ENCODE results near the gene TXNRD2. TPM values are rescaled to one million over a fixed set of nuclear protein-coding genes. Genes with fewer than 3 reads are reported as not detected.

TXNRD2 gene
- total and polyA plus RNA-seq, 2 of the 4 experiments (the other 2 are of a cell fraction), result 15.6 to 25.7 TPM

DNA sequence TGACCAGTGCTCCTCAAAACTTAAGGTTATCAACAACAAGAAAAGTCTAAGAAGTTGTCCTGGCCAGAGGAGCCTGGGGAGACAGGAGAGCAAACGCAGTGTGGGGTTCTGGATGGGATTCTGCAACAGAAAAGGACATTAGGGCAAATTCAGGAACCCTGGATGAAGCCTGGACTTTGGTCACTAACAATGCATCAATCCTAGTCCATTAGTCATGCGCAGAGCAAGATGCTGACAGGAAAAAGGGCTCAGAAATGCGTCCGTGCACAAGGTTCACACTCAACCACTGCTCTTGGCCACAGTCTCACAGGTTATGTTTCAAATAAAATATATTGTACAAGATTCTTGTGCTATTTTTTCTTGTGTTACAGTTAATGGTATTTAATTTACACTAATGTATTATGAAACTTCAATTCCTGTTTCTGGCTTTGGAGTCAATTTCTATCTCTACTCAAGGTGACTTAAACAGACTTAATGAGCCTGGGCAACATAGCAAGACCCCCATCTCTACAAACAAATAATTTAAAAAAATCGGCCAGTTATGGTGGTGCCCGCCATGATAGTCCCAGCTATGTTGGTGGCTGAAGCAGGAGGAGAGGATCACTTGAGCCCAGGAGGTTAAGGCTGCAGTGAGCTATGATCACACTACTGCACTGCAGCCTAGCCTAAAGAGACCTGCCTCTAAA is 100.5 kb downstream of the TXNRD2 start:
- BruUV-seq (replicated peaks), result no TSS peak
- H3K9me3 ChIP-seq (ENCODE audit: control insufficient read depth, insufficient read depth, low read length), result no peaks in the 10 kb centered on the region
- peaks cover 14% of the 10 kb centered on the region; the same call in 1 of the 2 replicates for H4K20me1 ChIP-seq (ENCODE audit: insufficient read depth, low read length)
- no peak overlapping the region for H2BK5ac ChIP-seq (ENCODE audit: low read depth, low read length, poor library complexity, severe bottlenecking)
- H2AFZ ChIP-seq (replicated peaks; ENCODE audit: low read length, poor library complexity), result no peak overlapping the region
- peaks cover 4 to 50% of the 10 kb centered on the region in 2 experiments; a peak in 3 of 4 replicates for H3K79me1 ChIP-seq (ENCODE audit: low read depth in 1 of 2, low read length in 2 of 2)
- H3K4me2 ChIP-seq (ENCODE audit: low read depth, low read length), result no peak overlapping the region
- no peak overlapping the region for H3K4me3 ChIP-seq (ENCODE audit: insufficient read depth, low read depth, low read length)
- H2BK15ac ChIP-seq (ENCODE audit: low read depth, low read length), result no peak overlapping the region
- H2AK5ac ChIP-seq (ENCODE audit: low read depth, low read length), result no peak overlapping the region
- H3K27me3 ChIP-seq (ENCODE audit: control insufficient read depth, insufficient read depth, low read length), result no peaks in the 10 kb centered on the region
- H3K9me1 ChIP-seq (ENCODE audit: insufficient read depth, low read length), result peaks cover 4% of the 10 kb centered on the region
- H3K18ac ChIP-seq (ENCODE audit: low read depth, low read length), result no peak overlapping the region
- H3K27ac ChIP-seq (ENCODE audit: insufficient read depth, low read length), result no peak overlapping the region
- no peak overlapping the region for H3K56ac ChIP-seq (ENCODE audit: extremely low read depth, insufficient read depth, low read length)
- ATAC-seq (ENCODE audit: low read depth) (no peak), DNase-seq (no peak)
- dilution Hi-C loops (cut with HindIII; ENCODE audit: low sequenced_read_pairs, unreplicated experiment), result no loop called here
- H2BK20ac ChIP-seq (ENCODE audit: low read depth, low read length), result no peak overlapping the region
- no peak overlapping the region for H4K5ac ChIP-seq (ENCODE audit: low read depth, low read length)
- no peak overlapping the region for H3K14ac ChIP-seq (replicated peaks; ENCODE audit: low read depth, low read length)
- H3K9ac ChIP-seq (ENCODE audit: low read depth, low read length), result no peak overlapping the region
- ChIA-PET POLR2A (ENCODE audit: unreplicated experiment) (no interaction called here), CTCF (interaction anchor here (0.6 kb wide), 1 partner anchor 10 kb away, joined by 3 read pairs; no protein-coding TSS in a partner anchor)
- no peak overlapping the region for H4K91ac ChIP-seq (ENCODE audit: insufficient read depth, low read depth, low read length)
- no peak overlapping the region for H3K4ac ChIP-seq (ENCODE audit: low read depth, low read length)
- H4K8ac ChIP-seq (ENCODE audit: low read depth in 2 of 2, low read length in 2 of 2), result no peak overlapping the region
- in situ Hi-C loops (cut with MboI; ENCODE audit: low sequenced_read_pairs), result no loop called here
- H2AK9ac ChIP-seq (replicated peaks; ENCODE audit: low read depth, low read length, poor library complexity), result no peak overlapping the region
- no peak overlapping the region for H2BK120ac ChIP-seq (ENCODE audit: low read depth, low read length)
- H3K4me1 ChIP-seq (ENCODE audit: control insufficient read depth, insufficient read depth, low read length), result peaks cover 8% of the 10 kb centered on the region
- 83% methylated on average over 1 of the region's 6 CpGs; no CpG with 5 or more reads in 1 of the 2 experiments for WGBS, 2 experiments (ENCODE audit: extremely low coverage in 2 of 2, insufficient read length in 1 of 2)
- H3K23ac ChIP-seq (ENCODE audit: low read depth, low read length), result no peak overlapping the region
- H3K36me3 ChIP-seq (ENCODE audit: control insufficient read depth, insufficient read depth, low read length), result no peaks in the 10 kb centered on the region
- TF ChIP-seq SMC3 (IDR thresholded peaks at IDR 0.05; ENCODE audit: low read depth, low read length), result no peak
- TF ChIP-seq MAZ (IDR thresholded peaks at IDR 0.05; ENCODE audit: borderline replicate concordance, low read depth, low read length), result no peak
- TF ChIP-seq BHLHE40 (IDR thresholded peaks at IDR 0.05; ENCODE audit: low read depth, low read length), result no peak
- TF ChIP-seq RFX5 (IDR thresholded peaks at IDR 0.05; ENCODE audit: low read depth, low read length), result no peak
- TF ChIP-seq CHD1 (IDR thresholded peaks at IDR 0.05; ENCODE audit: low read depth, low read length), result no peak
- TF ChIP-seq MXI1 (IDR thresholded peaks at IDR 0.05; ENCODE audit: borderline replicate concordance, low read depth, low read length), result no peak
- TF ChIP-seq, protein P1, sequence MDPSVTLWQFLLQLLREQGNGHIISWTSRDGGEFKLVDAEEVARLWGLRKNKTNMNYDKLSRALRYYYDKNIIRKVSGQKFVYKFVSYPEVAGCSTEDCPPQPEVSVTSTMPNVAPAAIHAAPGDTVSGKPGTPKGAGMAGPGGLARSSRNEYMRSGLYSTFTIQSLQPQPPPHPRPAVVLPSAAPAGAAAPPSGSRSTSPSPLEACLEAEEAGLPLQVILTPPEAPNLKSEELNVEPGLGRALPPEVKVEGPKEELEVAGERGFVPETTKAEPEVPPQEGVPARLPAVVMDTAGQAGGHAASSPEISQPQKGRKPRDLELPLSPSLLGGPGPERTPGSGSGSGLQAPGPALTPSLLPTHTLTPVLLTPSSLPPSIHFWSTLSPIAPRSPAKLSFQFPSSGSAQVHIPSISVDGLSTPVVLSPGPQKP (IDR thresholded peaks at IDR 0.05; ENCODE audit: borderline replicate concordance, low read depth, low read length), result no peak
- TF ChIP-seq, protein P2, sequence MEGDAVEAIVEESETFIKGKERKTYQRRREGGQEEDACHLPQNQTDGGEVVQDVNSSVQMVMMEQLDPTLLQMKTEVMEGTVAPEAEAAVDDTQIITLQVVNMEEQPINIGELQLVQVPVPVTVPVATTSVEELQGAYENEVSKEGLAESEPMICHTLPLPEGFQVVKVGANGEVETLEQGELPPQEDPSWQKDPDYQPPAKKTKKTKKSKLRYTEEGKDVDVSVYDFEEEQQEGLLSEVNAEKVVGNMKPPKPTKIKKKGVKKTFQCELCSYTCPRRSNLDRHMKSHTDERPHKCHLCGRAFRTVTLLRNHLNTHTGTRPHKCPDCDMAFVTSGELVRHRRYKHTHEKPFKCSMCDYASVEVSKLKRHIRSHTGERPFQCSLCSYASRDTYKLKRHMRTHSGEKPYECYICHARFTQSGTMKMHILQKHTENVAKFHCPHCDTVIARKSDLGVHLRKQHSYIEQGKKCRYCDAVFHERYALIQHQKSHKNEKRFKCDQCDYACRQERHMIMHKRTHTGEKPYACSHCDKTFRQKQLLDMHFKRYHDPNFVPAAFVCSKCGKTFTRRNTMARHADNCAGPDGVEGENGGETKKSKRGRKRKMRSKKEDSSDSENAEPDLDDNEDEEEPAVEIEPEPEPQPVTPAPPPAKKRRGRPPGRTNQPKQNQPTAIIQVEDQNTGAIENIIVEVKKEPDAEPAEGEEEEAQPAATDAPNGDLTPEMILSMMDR (conservative IDR thresholded peaks at IDR 0.05; ENCODE audit: low read depth, low read length), result no peak
- intact Hi-C loops (cut with micrococcal nuclease), result no loop called here

Measured in IMR-90 (cell line).